Neural cell (in vitro differentiated cells): ENCODE data around the gene NTF3. TPM values are rescaled to one million over a fixed set of nuclear protein-coding genes. Genes with fewer than 3 reads are reported as not detected.

ENCODE experiments used
- H2AFZ ChIP-seq: fragments of 200-600, 300-800 bp; sonication (generic), shearing (Covaris generic); 2 replicates; pipeline ENCODE4 v1.6.0; 2014; ENCODE audit warnings: low read depth, mild to moderate bottlenecking, antibody characterized with exemption, low read length, moderate library complexity
- H3F3A ChIP-seq: fragments of 200-600 bp; shearing (Covaris generic); 2 replicates; pipeline ENCODE4 v1.6.1; 2016; ENCODE audit warnings: mild to moderate bottlenecking, moderate library complexity, mixed read lengths, antibody characterized with exemption, low read length; ENCODE audit not compliant: insufficient read depth, poor library complexity, severe bottlenecking
- H3K27ac ChIP-seq: fragments of 200-600, 300-800 bp; sonication (generic), shearing (Covaris generic); 2 replicates; pipeline ENCODE4 v1.5.1; 2014; ENCODE audit warnings: mild to moderate bottlenecking, low read length, moderate library complexity
- H3K27me3 ChIP-seq: fragments of 300-800, 200-600 bp; sonication (generic), shearing (Covaris generic); 2 replicates; pipeline ENCODE4 v1.6.0; 2014; ENCODE audit warnings: mild to moderate bottlenecking, low read depth, low read length, moderate library complexity; ENCODE audit not compliant: insufficient read depth
- H3K36me3 ChIP-seq: fragments of 300-800, 200-600 bp; sonication (generic), shearing (Covaris generic); 2 replicates; pipeline ENCODE4 v1.5.1; 2014; ENCODE audit warnings: mild to moderate bottlenecking, antibody characterized with exemption, low read length, moderate library complexity; ENCODE audit not compliant: insufficient read depth
- H3K4me2 ChIP-seq: fragments of 300-800, 200-600 bp; sonication (generic), shearing (Covaris generic); 2 replicates; pipeline ENCODE4 v1.6.0; 2014; ENCODE audit warnings: mild to moderate bottlenecking, low read length
- H3K4me3 ChIP-seq: fragments of 300-800, 200-600 bp; sonication (generic), shearing (Covaris generic); 2 replicates; pipeline ENCODE4 v1.5.1; 2014; ENCODE audit warnings: mild to moderate bottlenecking, low read length, moderate library complexity
- H3K79me2 ChIP-seq: fragments of 200-600 bp; shearing (Covaris generic); replicated peaks from 2 replicates; pipeline ENCODE4 v1.6.0; 2014; ENCODE audit warnings: mild to moderate bottlenecking, low read length, moderate library complexity; ENCODE audit not compliant: insufficient read depth
- H3K9ac ChIP-seq: fragments of 300-800, 200-600 bp; sonication (generic), shearing (Covaris generic); 2 replicates; pipeline ENCODE4 v1.6.1; 2016; ENCODE audit warnings: mild to moderate bottlenecking, low read length, mixed read lengths
- H3K9me2 ChIP-seq: fragments of 200-600 bp; shearing (Covaris generic); 2 replicates; pipeline ENCODE4 v1.6.1; 2016; ENCODE audit warnings: mild to moderate bottlenecking, low read length, mixed read lengths; ENCODE audit not compliant: insufficient read depth
- H3K9me3 ChIP-seq: fragments of 200-600, 300-800 bp; sonication (generic), shearing (Covaris generic); 2 replicates; pipeline ENCODE4 v1.6.1; 2016; ENCODE audit warnings: mild to moderate bottlenecking, mixed run types, low read length, moderate library complexity, mixed read lengths
- H4K20me1 ChIP-seq: fragments of 200-600 bp; shearing (Covaris generic); 2 replicates; pipeline ENCODE4 v1.6.1; 2016; ENCODE audit warnings: mild to moderate bottlenecking, mixed run types; ENCODE audit not compliant: insufficient read depth
- CTCF ChIP-seq: fragments of 450-650 bp; IDR thresholded peaks from 2 replicates; pipeline ENCODE4 v1.5.1; 2014; ENCODE audit warnings: antibody characterized with exemption, mild to moderate bottlenecking, moderate library complexity; ENCODE audit not compliant: poor library complexity, severe bottlenecking
- EP300 ChIP-seq: fragments of 450-650 bp; conservative IDR thresholded peaks from 2 replicates; pipeline ENCODE4 v1.6.1; 2014; ENCODE audit warnings: antibody characterized with exemption, mild to moderate bottlenecking, moderate library complexity; ENCODE audit not compliant: poor library complexity, severe bottlenecking
- EZH2 ChIP-seq: fragments of 200-600, 300-800 bp; shearing (Covaris generic), sonication (generic); IDR thresholded peaks from 2 replicates; pipeline ENCODE4 v1.6.1; 2014; ENCODE audit warnings: antibody characterized with exemption, low read length, borderline replicate concordance, mild to moderate bottlenecking; ENCODE audit not compliant: insufficient read depth, poor library complexity, severe bottlenecking
- MXI1 ChIP-seq: fragments of 450-650 bp; conservative IDR thresholded peaks from 2 replicates; pipeline ENCODE4 v1.6.1; 2014; ENCODE audit warnings: antibody characterized with exemption, mild to moderate bottlenecking; ENCODE audit not compliant: poor library complexity, severe bottlenecking
- RAD21 ChIP-seq: fragments of 450-650 bp; conservative IDR thresholded peaks from 2 replicates; pipeline ENCODE4 v1.6.1; 2014; ENCODE audit warnings: antibody characterized with exemption, mild to moderate bottlenecking, moderate library complexity
- REST ChIP-seq: IDR thresholded peaks from 2 replicates; pipeline ENCODE4 v1.6.1; 2012; ENCODE audit warnings: borderline replicate concordance
- SMC3 ChIP-seq: fragments of 450-650 bp; conservative IDR thresholded peaks from 2 replicates; pipeline ENCODE4 v1.6.1; 2014; ENCODE audit warnings: antibody characterized with exemption, mild to moderate bottlenecking, moderate library complexity; ENCODE audit not compliant: poor library complexity
- polyA plus RNA-seq: library from polyadenylated mRNA; depleted of rRNA; stranded (reverse); fragments of >200 nt; gene quantifications from 2 replicates; pipeline ENCODE4 v1.2.3, GENCODE V29; 2014

Gene NTF3
- polyA plus RNA-seq, 1 donor from 2014 or later, result not detected

- no peak for TF ChIP-seq REST
Measured at GRCh38 chr12:5416571-5416970, 15.3 kb upstream of the NTF3 start (continued).

- H3K4me2 ChIP-seq, result no peak overlapping the region
- no peaks in the 10 kb centered on the region for H3K27me3 ChIP-seq
- no peak overlapping the region for H3K27ac ChIP-seq
- H3K9ac ChIP-seq, result no peak overlapping the region
- H4K20me1 ChIP-seq, result no peaks in the 10 kb centered on the region
- H3K9me3 ChIP-seq, result no peaks in the 10 kb centered on the region
- H3K36me3 ChIP-seq, result no peaks in the 10 kb centered on the region
- H3K9me2 ChIP-seq, result no peaks in the 10 kb centered on the region
- no peaks in the 10 kb centered on the region for H3F3A ChIP-seq
- no peak for TF ChIP-seq CTCF
- no peak for TF ChIP-seq EP300
- no peak for TF ChIP-seq SMC3
- TF ChIP-seq REST, result no peak
- H3K4me3 ChIP-seq, result no peak overlapping the region
- H2AFZ ChIP-seq, result no peak overlapping the region
- no peaks in the 10 kb centered on the region for H3K79me2 ChIP-seq
Measured at GRCh38 chr12:5417500-5417899, 14.4 kb upstream of the NTF3 start.

GRCh38 chr12:5428332-5429221 lies 3.3 kb upstream of the NTF3 start:
- Histone ChIP-seq H3K27me3 (peaks cover 56% of the 10 kb centered on the region), H2AFZ (no peak overlapping the region), H3F3A (no peaks in the 10 kb centered on the region), H3K4me2 (no peak overlapping the region), H3K9me2 (no peaks in the 10 kb centered on the region), H3K79me2 (no peaks in the 10 kb centered on the region), H3K27ac (no peak overlapping the region), H3K4me3 (no peak overlapping the region), H3K36me3 (no peaks in the 10 kb centered on the region), H4K20me1 (no peaks in the 10 kb centered on the region), H3K9me3 (no peaks in the 10 kb centered on the region), H3K9ac (no peak overlapping the region)
- TF ChIP-seq SMC3 (peak; percentile 90), REST (no peak), EZH2 (no peak), MXI1 (no peak), CTCF (peak; percentile 87), RAD21 (peak; percentile 90)
